GM21576 (cell line): ENCODE data around the gene PHLDA3.
"Not testable (repeated sequence)": the region's sequence is repeated elsewhere in the genome, so short reads cannot be mapped to it uniquely, and the experiment has no call there.

Experiments
- ATAC-seq: cut with Tn5 transposase; IDR thresholded peaks from one replicate; pipeline ENCODE4 v1.9.1; 2021; ENCODE audit warnings: mild to moderate bottlenecking, moderate library complexity; ENCODE audit not compliant: unreplicated experiment

Gene PHLDA3

GRCh38 chr1:201504179-201504631 is 35.2 kb upstream of the PHLDA3 start:
- no peak for ATAC-seq

- no peak for ATAC-seq
Measured at GRCh38 chr1:201503397-201504176, 34.6 kb upstream of the PHLDA3 start.

- ATAC-seq, result no peak
Measured at GRCh38 chr1:201502511-201502857, 33.5 kb upstream of the PHLDA3 start.

- no peak for ATAC-seq
Measured at GRCh38 chr1:201501812-201502510, 33.0 kb upstream of the PHLDA3 start.

GRCh38 chr1:201501144-201501543 is 32.2 kb upstream of the PHLDA3 start:
- ATAC-seq, result no peak

GRCh38 chr1:201500670-201501120 is 31.7 kb upstream of the PHLDA3 start:
- no peak for ATAC-seq

- ATAC-seq, result no peak
Measured at GRCh38 chr1:201499795-201500669, 31.0 kb upstream of the PHLDA3 start.

GRCh38 chr1:201499191-201499590 is 30.2 kb upstream of the PHLDA3 start:
- no peak for ATAC-seq

- ATAC-seq, result no peak
Measured at GRCh38 chr1:201498621-201499020, 29.6 kb upstream of the PHLDA3 start.

GRCh38 chr1:201497935-201498509 is 29.0 kb upstream of the PHLDA3 start:
- ATAC-seq, result no peak

- ATAC-seq, result no peak
Measured at GRCh38 chr1:201496296-201496690, 27.3 kb upstream of the PHLDA3 start.

GRCh38 chr1:201495551-201496295 is 26.7 kb upstream of the PHLDA3 start:
- no peak for ATAC-seq

- no peak for ATAC-seq
Measured at GRCh38 chr1:201493757-201494617, 25.0 kb upstream of the PHLDA3 start.

- ATAC-seq, result not testable (repeated sequence)
Measured at GRCh38 chr1:201493026-201493656, 24.2 kb upstream of the PHLDA3 start.

GRCh38 chr1:201491896-201492511 is 23.0 kb upstream of the PHLDA3 start:
- ATAC-seq, result no peak

GRCh38 chr1:201490708-201491131 is 21.7 kb upstream of the PHLDA3 start:
- ATAC-seq, result no peak

GRCh38 chr1:201489643-201490261 is 20.8 kb upstream of the PHLDA3 start:
- ATAC-seq, result no peak
